Measurements from ENCODE around the gene P4HA1. TPM values are rescaled to one million over a fixed set of nuclear protein-coding genes. Genes with fewer than 3 reads are reported as not detected.

The P4HA1 gene
- polyA plus RNA-seq, 1 experiment: 245 TPM

Small RNAs within 50 kb of the gene (small RNA-seq; reads per million reads assigned to genes)
- gene RF00019 (ENCODE audit: insufficient read length, low read depth) (not detected), gene SNORA11F (ENCODE audit: insufficient read length, low read depth) (18.6 reads per million, percentile 78 among the genes with 10 or more reads in this experiment)

Other genes starting within 250 kb of the P4HA1 start
- not detected in 2 replicates for gene OIT3, start 203.1 kb downstream of the P4HA1 start, polyA plus RNA-seq (2011; rRNA removed)
- gene PLA2G12B, start 142.1 kb downstream of the P4HA1 start, polyA plus RNA-seq (2011; rRNA removed): not detected in 2 replicates
- gene NUDT13, start 13.6 kb upstream of the P4HA1 start, polyA plus RNA-seq (2011; rRNA removed): 1.4 TPM in 2 replicates
- 36.1 and 43.9 TPM in 2 replicates for gene ECD, start 71.1 kb upstream of the P4HA1 start, polyA plus RNA-seq (2011; rRNA removed)
- gene FAM149B1, start 71.3 kb upstream of the P4HA1 start, polyA plus RNA-seq (2011; rRNA removed): 35.8 and 42.9 TPM in 2 replicates
- 13.1 and 18.7 TPM in 2 replicates for gene DNAJC9, start 150.4 kb upstream of the P4HA1 start, polyA plus RNA-seq (2011; rRNA removed)
- 67.7 and 77.8 TPM in 2 replicates for gene MRPS16, start 155.8 kb upstream of the P4HA1 start, polyA plus RNA-seq (2011; rRNA removed)

All from AG04450 (cell line).